SK-N-SH treated with all-trans-retinoic acid at 6 μM for 48 hours (cell line): ENCODE measurements around the gene TEAD3.

Source experiments
- ATAC-seq: fragments of 200-7000 bp; cut with Tn5 transposase; 3 replicates; pipeline ENCODE4 v1.9.1; 2020; ENCODE audit warnings: mild to moderate bottlenecking, moderate library complexity
- ARNTL ChIP-seq: fragments of 450-650 bp; formaldehyde crosslinking; IDR thresholded peaks from 2 replicates; pipeline ENCODE4 v1.5.0; 2020; ENCODE audit warnings: low read depth, mild to moderate bottlenecking, moderate library complexity, borderline replicate concordance
- BACH2 ChIP-seq: fragments of 250-450 bp; sonication (Bioruptor Pico); IDR thresholded peaks from 2 replicates; pipeline ENCODE4 v1.9.0; 2021; ENCODE audit warnings: mild to moderate bottlenecking, borderline replicate concordance
- CREB5 ChIP-seq: fragments of 250-450 bp; sonication (Bioruptor Pico); IDR thresholded peaks from 2 replicates; pipeline ENCODE4 v1.5.1; 2020; ENCODE audit warnings: low read depth, mild to moderate bottlenecking, moderate library complexity
- CSRNP3 ChIP-seq: fragments of 250-450 bp; sonication (Bioruptor Pico); IDR thresholded peaks from 2 replicates; pipeline ENCODE4 v1.5.1; 2021; ENCODE audit warnings: mild to moderate bottlenecking, moderate library complexity
- ESRRG ChIP-seq: fragments of 250-450 bp; sonication (Bioruptor Pico); IDR thresholded peaks from 2 replicates; pipeline ENCODE4 v1.6.1; 2021; ENCODE audit warnings: mild to moderate bottlenecking
- GLIS3 ChIP-seq: fragments of 250-450 bp; sonication (Bioruptor Pico); IDR thresholded peaks from 2 replicates; pipeline ENCODE4 v1.5.0; 2020; ENCODE audit warnings: mild to moderate bottlenecking, moderate library complexity
- ISL1 ChIP-seq: fragments of 250-450 bp; sonication (Bioruptor Pico); IDR thresholded peaks from 2 replicates; pipeline ENCODE4 v2.1.2; 2022; ENCODE audit warnings: mild to moderate bottlenecking, moderate library complexity
- OSR1 ChIP-seq: fragments of 250-450 bp; sonication (Bioruptor Pico); IDR thresholded peaks from 2 replicates; pipeline ENCODE4 v1.8.0; 2022; ENCODE audit warnings: moderate library complexity, mild to moderate bottlenecking, inconsistent platforms
- PATZ1 ChIP-seq: fragments of 250-450 bp; sonication (Bioruptor Pico); IDR thresholded peaks from 2 replicates; pipeline ENCODE4 v1.8.0; 2020; ENCODE audit warnings: mild to moderate bottlenecking, moderate library complexity, borderline replicate concordance
- POU6F1 ChIP-seq: fragments of 250-450 bp; sonication (Bioruptor Pico); IDR thresholded peaks from 2 replicates; pipeline ENCODE4 v1.8.0; 2021; ENCODE audit warnings: low read depth, mild to moderate bottlenecking, moderate library complexity, borderline replicate concordance
- PPARA ChIP-seq: fragments of 250-450 bp; sonication (Bioruptor Pico); IDR thresholded peaks from 2 replicates; pipeline ENCODE4 v1.5.0; 2020; ENCODE audit warnings: mild to moderate bottlenecking, borderline replicate concordance
- RARB ChIP-seq: fragments of 250-450 bp; sonication (Bioruptor Pico); IDR thresholded peaks from 2 replicates; pipeline ENCODE4 v1.8.0; 2021; ENCODE audit warnings: mild to moderate bottlenecking, moderate library complexity
- SNAI2 ChIP-seq: fragments of 250-450 bp; sonication (Bioruptor Pico); IDR thresholded peaks from 2 replicates; pipeline ENCODE4 v1.5.0; 2020; ENCODE audit warnings: mild to moderate bottlenecking, moderate library complexity
- TCF4 ChIP-seq: fragments of 250-450 bp; sonication (Bioruptor Pico); IDR thresholded peaks from 2 replicates; pipeline ENCODE4 v1.8.0; 2021; ENCODE audit warnings: mild to moderate bottlenecking, moderate library complexity, borderline replicate concordance
- TOX ChIP-seq: fragments of 250-450 bp; sonication (Bioruptor Pico); IDR thresholded peaks from 2 replicates; pipeline ENCODE4 v1.8.0; 2021; ENCODE audit warnings: mild to moderate bottlenecking, moderate library complexity, borderline replicate concordance
- TSHZ2 ChIP-seq: fragments of 250-450 bp; sonication (Bioruptor Pico); IDR thresholded peaks from 2 replicates; pipeline ENCODE4 v1.5.0; 2020; ENCODE audit warnings: mild to moderate bottlenecking, moderate library complexity
- ZC3H10 ChIP-seq: fragments of 250-450 bp; sonication (Bioruptor Pico); IDR thresholded peaks from 2 replicates; pipeline ENCODE4 v1.5.1; 2021; ENCODE audit warnings: mild to moderate bottlenecking, moderate library complexity
- ZNF565 ChIP-seq: fragments of 450-650 bp; formaldehyde crosslinking; conservative IDR thresholded peaks from 2 replicates; pipeline ENCODE4 v1.5.0; 2020; ENCODE audit warnings: low read depth, mild to moderate bottlenecking, moderate library complexity
- ZNF70 ChIP-seq: fragments of 450-650 bp; formaldehyde crosslinking; IDR thresholded peaks from 2 replicates; pipeline ENCODE4 v1.5.0; 2020; ENCODE audit warnings: mild to moderate bottlenecking, moderate library complexity
- ZNF8 ChIP-seq: fragments of 450-650 bp; formaldehyde crosslinking; IDR thresholded peaks from 2 replicates; pipeline ENCODE4 v1.5.0; 2020; ENCODE audit warnings: mild to moderate bottlenecking, moderate library complexity

TEAD3 gene

GRCh38 chr6:35491558-35492257, 5.2 kb downstream of the TEAD3 start:
- ATAC-seq, result no peak
- TF ChIP-seq ZNF565 (CRISPR knock-in tag), result no peak
- no peak for TF ChIP-seq BACH2 (CRISPR knock-in tag)
- no peak for TF ChIP-seq TOX (CRISPR knock-in tag)
- TF ChIP-seq GLIS3 (CRISPR knock-in tag), result no peak
- TF ChIP-seq POU6F1 (CRISPR knock-in tag), result no peak
- TF ChIP-seq PATZ1, result no peak
- no peak for TF ChIP-seq TSHZ2 (CRISPR knock-in tag)
- TF ChIP-seq ZNF8 (CRISPR knock-in tag), result no peak
- TF ChIP-seq ARNTL (CRISPR knock-in tag), result no peak
- TF ChIP-seq TCF4 (CRISPR knock-in tag), result no peak
- TF ChIP-seq SNAI2 (CRISPR knock-in tag), result no peak
- no peak for TF ChIP-seq PPARA (CRISPR knock-in tag)
- no peak for TF ChIP-seq ZC3H10 (CRISPR knock-in tag)
- TF ChIP-seq RARB (CRISPR knock-in tag), result no peak
- no peak for TF ChIP-seq CREB5 (CRISPR knock-in tag)
- TF ChIP-seq ISL1 (CRISPR knock-in tag), result no peak
- no peak for TF ChIP-seq CSRNP3 (CRISPR knock-in tag)
- TF ChIP-seq ZNF70 (CRISPR knock-in tag), result no peak
- TF ChIP-seq OSR1 (CRISPR knock-in tag), result no peak
- no peak for TF ChIP-seq ESRRG (CRISPR knock-in tag)

- ATAC-seq, result no peak
- no peak for TF ChIP-seq SNAI2 (CRISPR knock-in tag)
- no peak for TF ChIP-seq PPARA (CRISPR knock-in tag)
- TF ChIP-seq PATZ1, result no peak
- TF ChIP-seq OSR1 (CRISPR knock-in tag), result no peak
- no peak for TF ChIP-seq ZNF8 (CRISPR knock-in tag)
- no peak for TF ChIP-seq TSHZ2 (CRISPR knock-in tag)
- no peak for TF ChIP-seq GLIS3 (CRISPR knock-in tag)
- no peak for TF ChIP-seq ZC3H10 (CRISPR knock-in tag)
- no peak for TF ChIP-seq TOX (CRISPR knock-in tag)
- TF ChIP-seq BACH2 (CRISPR knock-in tag), result no peak
- no peak for TF ChIP-seq POU6F1 (CRISPR knock-in tag)
- no peak for TF ChIP-seq ESRRG (CRISPR knock-in tag)
Measured at GRCh38 chr6:35490821-35491557, 5.9 kb downstream of the TEAD3 start.
